ENCODE data around the gene CTTNBP2.

The CTTNBP2 gene

DNA sequence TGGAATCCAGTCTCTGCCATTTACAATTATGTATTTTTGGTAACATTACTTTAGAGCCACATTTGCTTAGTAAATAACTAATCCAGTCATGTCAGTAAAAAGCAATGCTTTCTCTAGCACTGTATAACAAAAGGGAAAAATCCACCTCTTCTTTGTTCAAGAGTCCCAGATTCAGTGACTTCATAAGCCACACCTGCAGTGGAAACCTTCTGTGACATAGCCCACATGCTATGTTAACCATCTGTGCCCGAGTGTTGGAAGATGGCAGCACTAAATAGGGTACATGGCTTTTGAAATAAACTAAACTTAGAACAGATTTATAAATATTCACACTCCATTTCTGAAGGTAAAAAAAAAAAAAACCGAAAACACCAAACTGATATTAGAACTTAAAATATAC lies 83.0 kb downstream of the CTTNBP2 start:
- DNase-seq (ENCODE audit: low read depth): no peak

DNA sequence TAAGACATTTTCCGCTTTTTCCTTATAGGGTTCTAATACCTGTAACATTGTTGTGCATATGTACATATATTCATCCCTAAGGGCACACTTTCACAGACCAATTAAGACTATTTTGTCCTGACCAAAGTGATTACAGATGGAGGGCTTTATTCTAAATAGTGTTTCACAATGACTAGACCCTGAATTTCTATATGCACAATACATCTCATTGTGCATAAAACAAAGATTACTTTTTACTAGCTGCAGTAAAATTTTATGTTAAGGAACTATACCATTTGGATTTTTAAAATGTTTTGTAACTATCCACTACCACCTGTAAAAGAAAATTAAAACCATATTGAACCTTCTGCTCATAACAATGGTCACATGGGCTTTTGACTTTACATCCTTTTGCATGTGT lies 87.8 kb downstream of the CTTNBP2 start:
- DNase-seq (ENCODE audit: low read depth): no peak

DNA sequence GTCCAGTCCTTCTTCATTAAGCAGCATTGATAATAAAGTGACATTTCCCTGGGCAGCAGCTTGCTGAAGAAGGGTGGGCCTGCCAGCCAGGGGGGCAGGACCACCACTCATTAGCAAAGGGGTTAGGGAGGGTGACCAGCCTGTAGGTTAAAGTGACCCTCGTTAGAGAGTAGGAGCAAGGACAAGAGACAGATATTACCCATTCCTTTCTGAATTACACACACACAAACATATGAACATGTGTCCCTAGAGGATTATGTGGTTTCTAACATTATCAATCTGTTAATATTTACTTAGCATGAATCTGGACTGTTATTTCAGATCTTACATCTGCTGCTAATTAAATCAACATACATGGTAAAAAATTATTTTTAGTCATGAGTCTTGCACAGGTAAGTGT lies 88.9 kb downstream of the CTTNBP2 start:
- DNase-seq (ENCODE audit: low read depth): no peak

DNA sequence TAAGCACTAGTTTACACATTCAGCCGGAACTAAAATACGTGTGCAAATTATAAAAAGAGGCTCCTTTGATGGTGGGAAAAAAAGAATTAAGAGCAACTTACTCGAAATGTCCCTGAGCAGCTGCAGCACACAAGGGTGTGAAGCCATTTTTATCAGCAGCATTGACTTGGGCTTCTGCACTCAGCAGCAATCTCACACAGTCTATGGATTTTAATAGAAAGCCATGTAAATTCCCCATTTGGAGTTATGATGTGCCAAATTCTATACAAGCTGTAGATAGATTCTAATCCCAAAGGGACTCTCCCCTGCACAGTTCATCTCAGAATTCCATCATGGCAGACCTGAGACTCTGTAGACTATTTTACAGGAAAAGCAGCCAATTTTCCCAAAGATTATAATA lies 90.5 kb downstream of the CTTNBP2 start:
- DNase-seq (ENCODE audit: low read depth): no peak

DNA sequence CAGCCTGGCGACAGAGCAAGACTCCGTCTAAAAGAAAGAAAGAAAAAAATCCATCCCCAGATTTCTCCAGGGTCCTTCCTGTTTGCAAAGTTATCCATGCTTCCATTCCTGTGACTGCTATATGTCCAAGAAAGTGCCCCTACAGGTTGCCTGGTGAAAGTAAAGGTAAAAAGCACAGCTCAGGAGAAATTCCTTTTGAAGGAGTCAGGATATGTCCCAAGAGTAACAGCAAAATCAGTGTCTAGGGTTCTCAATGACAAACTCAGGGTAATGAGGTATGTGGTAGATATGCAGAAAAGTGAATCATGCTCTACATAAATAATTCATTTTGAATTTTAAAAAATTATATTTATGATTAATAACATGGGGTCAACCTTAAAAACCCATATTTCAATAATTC lies 91.5 kb downstream of the CTTNBP2 start:
- no peak for DNase-seq (ENCODE audit: low read depth)

DNA sequence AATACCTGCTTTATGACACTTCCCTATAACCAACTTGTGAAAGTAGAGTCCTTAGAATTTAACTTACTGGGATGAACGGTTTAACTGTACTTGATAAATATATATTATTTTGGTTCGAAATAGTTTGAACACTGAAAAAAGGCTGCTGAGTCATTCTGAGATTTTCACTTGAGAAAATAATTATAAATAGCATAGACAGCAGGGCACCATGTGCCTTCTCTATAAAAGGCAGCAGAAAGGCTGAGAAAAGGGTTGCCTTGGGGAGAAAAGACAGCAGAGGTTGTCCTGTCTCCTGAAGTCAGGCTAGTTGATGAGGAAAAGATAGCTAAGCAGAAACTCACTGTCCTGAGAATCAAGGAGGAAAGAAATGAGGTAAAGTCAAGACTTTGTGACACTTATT lies 92.4 kb downstream of the CTTNBP2 start:
- no peak for DNase-seq (ENCODE audit: low read depth)

DNA sequence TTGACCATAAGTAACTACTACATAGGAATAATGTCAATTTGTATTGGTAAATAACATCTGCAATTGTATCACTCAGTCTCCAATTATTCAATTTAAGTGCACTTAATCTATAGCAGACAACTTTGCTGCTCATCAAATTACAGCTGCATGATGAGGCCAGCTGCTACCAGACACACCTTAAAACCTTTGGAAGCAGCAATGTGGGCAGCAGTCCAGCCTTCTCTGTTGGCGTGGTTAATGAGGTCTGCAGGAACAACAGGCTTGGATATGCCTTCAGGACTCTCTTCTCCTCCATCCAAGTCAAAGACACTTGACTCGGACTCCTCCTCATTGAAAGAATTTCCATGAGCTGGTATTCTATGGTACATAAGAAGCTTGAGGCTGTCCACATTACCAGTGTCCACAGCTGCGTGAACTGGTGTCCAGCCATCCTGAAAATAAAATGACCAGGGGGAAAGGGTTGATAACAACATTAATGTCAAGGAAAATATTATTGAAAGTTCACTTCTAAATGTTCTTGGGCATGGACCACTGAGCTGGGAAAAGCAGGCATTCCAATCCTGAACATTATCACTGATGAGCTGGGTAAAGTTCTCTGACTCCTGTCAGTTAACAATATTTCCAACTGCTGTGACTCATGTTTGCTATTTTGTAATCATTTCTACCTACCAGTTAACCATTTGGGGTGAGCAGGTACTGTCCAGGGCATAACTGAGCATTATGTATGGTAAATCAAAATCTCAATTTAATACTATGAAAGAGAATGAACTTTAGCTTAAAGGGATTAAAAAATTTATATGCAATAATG lies 95.7 kb downstream of the CTTNBP2 start:
- DNase-seq (ENCODE audit: low read depth): no peak

DNA sequence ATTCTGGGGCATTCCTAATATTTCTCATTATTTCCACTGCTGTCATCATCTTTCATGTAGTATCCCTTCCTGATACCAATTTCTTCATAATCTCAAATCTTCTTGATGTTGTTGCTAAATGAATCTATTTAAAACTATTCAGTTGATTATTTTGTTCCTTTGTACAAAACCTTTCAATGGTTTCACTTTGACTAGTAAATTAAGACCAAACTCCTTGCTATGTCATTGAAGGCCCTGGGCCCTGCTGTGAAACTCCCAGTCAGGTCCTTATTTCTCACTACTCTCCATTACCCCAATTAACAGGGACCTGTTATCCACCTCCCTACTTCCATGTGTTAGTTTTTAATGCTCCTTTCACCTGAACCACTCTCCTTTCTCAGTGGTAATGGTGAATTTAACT lies 97.0 kb downstream of the CTTNBP2 start:
- DNase-seq (ENCODE audit: low read depth): no peak

DNA sequence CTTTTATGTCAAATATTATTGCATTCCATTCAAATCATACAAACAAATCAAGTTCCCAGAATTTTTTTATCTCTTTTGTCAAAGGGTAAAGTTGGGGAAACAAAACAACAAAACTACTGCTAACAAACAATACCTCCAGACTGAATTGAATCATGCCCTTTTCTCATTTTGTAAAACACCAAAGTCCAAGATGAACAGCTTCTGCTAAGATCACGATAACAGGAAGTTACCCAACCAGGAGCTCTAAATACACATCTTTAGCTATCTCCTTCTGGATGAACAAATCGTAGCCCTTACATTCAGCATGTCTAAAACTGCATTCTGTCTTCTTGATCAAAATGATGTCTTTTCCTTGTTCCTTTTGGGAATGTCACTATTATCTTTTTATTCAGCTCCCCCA lies 97.4 kb downstream of the CTTNBP2 start:
- DNase-seq (ENCODE audit: low read depth): no peak

DNA sequence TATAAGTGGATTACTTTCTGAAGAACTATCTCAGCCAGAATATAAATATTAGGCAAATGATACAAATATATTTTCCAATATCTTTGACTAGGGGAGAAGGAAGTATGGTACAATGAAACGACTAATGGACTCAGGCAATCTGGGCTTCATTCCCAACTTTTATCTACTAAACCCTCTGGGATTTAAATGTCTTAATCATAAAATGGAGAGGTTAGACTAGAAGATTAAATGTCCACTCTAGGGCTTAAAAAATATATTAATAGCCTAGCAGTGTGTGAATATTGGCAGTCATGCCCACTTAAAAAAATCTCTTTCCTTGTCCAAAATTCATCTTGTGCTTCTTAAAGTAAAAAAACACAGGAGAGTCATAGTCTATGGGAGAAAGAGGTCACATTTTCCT lies 98.3 kb downstream of the CTTNBP2 start:
- no peak for DNase-seq (ENCODE audit: low read depth)

DNA sequence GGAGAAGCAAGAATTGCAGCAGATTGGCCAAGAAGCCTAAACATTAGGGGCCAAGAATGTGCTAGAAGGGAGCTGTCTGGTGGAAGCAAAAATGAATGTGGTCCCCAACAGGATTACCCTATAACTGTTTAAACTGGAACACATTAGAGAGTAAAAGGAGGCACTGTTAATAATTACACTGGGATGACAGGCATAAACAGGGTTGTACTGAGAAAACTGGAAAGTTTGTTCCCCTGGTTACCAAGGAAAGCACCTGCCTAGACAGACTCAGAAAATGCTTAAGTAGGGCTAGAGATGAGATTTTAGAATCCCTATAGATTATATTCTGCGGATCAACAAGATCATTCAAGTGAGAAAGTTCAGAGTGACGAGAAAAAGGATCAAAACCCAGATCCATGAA lies 100.8 kb downstream of the CTTNBP2 start:
- DNase-seq (ENCODE audit: low read depth): no peak

DNA sequence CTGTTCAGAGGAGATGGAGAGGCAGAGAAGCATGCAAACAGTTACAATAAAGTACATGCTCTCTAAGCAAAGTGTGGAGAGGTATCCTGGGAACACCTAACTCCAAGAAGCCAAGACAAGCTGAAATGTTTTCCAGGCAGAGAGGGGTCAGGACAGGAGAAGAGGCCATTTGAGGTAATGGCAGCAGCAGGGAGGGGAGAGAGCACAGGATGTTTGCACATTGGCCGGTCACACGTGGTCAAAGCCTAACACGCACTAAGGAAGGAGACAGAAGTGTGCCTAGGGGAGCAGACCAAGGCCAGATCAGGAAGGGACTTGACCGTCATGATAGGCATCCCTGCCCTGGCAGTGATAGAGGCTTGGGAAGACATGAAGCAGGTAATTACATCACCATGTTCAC lies 101.5 kb downstream of the CTTNBP2 start:
- DNase-seq (ENCODE audit: low read depth): no peak

DNA sequence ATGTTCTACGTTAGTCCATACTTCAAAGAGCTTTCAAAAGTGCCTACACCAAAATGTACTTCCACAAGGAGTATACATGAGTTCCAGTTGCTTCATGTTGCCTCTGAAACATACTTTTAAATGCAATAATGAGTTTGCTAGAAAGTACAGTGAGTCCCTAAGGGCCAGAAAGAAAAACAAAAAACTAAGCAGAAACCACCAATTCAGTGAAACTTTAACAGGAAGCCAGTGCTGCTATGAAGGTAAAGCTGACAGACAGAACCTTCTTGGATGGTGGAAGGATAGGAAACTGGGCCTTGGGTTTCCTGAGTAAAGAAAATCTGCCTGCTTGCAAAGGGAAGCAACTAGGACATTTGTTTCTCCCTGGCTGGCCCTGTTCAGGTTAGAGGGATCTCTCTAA lies 104.2 kb downstream of the CTTNBP2 start:
- DNase-seq (ENCODE audit: low read depth): no peak

DNA sequence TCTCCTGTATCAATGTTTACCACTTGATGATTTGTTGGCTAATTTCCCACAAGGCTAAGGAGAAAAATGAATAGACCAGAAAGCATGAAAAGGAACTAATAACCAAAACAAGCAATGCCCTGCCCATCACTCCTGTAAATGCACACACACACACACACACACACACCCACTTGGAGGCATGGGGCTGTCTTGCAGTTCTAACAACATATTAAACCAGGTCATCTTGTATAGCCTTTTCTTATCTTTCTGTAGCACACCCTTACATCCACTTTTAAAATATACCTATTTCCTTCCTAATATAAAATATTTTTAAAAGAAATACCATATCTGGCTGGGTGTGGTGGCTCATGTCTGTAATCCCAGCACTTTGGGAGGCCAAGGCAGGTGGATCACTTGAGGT lies 105.3 kb downstream of the CTTNBP2 start:
- DNase-seq (ENCODE audit: low read depth): no peak

DNA sequence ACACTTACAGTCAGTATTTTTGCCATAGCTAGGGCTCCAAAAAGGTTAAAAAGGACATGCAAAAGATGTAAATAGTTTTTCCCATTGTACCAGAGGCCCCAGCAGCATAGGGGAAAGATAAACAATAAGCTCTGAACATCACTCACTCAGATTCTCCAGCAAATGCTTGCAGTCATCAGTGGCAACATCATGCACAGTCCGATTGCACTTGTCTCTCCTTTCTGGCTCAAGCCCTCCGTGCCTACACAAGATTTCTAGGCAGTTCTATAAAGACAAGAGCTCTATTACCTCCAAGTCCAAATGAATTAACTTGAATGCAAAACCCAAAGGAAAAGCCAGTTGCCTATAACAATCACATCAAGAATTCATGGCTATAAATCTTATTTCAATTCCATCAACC lies 106.3 kb downstream of the CTTNBP2 start:
- DNase-seq (ENCODE audit: low read depth): no peak

DNA sequence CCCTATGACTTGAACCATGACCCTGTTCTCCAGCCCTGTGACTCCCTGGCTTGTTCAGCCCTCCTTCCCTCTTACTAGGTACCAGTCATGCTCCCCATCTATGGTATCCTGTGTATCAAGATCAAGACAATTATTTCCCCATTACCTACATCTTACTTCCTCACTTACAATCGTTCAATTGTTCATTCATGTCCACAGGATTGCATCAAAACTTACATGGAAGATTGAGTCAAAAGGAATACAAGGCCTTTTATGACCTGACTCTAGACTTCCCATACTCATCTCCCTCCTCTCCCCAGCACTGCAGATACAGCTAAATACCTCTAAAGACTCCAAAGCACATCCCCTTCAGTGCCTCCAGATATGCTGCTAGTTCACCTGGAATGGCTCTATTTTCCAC lies 109.2 kb downstream of the CTTNBP2 start:
- DNase-seq (ENCODE audit: low read depth): no peak

DNA sequence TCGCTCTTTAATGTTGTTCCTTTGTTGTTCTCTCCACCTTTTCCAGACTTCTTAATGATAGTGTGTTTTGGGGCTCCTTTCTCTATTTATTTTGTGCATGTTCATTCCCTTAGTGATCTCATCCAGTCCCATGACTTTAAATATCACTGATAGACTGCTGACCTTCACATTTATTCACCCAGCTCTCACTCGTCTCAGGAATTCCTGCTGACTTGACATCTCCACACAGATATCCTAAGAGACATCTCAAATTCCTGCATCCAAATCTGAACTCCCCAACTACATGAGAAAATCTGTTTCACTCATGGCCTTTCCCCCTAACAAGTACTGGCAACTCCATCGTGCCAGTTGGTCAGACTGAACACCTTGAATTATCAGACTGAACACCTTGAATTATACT lies 111.2 kb downstream of the CTTNBP2 start:
- DNase-seq (ENCODE audit: low read depth): no peak

DNA sequence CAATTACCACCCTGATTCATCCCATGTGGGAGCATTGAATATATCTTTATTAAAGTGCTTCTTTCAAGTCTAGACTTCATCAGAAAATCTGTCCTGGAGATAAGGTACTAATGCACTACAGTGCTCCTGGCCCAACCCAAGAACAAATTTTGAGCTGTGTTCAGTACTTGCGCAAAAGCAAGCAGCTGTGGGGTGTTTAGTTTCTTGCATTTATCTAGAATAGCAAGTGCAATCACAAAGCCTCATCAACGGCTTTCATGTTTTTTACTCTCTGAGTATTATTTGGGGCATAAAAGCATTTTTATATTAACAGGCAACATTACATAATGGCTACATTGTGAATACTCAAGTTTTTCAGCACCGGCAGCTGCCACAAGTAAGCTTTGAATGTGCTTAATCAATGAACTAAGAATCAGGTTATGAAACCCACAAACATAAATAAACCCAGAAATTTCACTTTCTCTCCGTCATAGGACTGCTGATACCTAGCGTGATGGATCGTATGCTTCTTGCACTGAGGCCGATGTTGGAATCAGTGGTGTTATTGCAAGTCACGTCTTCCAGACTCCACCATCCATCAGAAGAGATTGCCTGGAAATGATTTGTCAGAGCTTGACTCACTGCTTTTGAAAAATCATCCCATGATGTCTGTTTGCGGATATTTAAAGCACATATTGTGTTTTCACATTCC lies 113.1 kb downstream of the CTTNBP2 start:
- no peak for DNase-seq (ENCODE audit: low read depth)

DNA sequence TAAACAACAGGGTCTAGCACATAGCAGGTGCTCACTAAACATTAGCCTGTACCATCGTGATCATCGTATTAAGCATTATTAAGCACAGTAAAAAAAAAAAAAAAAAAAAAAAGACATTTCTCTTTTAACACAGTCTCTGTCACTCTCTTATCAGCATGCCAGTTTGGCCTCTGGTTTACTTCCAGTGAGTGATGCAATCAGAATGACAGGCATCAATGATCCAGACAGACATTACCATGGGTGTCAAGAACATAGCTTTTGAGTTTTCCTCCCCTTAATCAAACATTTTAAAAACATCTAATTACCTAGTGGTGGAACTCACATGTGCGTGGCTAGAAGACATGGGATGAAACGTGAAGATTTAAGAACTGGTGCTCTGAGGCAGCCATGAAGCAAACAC lies 115.8 kb downstream of the CTTNBP2 start:
- DNase-seq (ENCODE audit: low read depth): no peak

DNA sequence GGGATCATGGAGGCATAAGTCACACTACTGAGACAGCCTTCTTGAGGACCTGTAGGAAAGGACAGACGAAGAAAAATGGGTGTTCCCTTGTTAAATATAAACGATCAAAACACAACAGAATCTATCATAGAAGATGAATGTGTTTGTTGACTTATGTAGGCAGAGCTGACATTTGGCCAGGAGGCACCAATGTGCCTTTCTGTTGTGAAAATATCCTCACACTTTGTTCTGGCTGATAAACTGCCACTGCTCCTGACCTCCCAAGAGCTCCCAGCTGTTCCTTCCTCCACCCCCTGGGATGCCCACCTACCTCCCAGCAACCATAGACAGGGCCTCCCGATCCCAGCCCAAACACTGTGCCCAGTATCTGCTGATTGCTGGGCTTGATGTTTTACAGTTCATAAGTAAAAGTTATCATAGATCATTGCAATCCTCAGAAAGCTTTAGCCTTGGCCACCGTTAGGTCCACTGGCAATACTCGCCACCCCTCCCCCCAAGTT lies 116.6 kb downstream of the CTTNBP2 start:
- DNase-seq (ENCODE audit: low read depth): no peak

DNA sequence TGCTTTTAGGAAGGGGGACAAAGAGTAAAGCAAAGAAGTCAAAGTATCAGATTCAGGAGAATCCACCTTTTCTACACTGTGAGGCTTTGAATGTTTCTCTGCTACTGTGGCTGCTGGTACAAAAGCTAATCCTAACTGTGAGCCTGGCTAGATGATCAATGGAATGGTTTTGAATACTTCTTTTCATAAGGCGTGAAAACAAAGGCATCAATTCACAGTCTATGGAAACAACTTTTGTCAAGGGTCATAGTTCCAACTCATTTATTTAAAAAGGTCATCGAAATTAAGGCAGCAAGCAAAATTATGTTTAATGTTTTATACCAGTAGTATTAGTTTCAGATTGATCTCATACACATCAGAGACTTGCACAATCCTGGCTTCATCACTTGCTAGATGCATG lies 118.1 kb downstream of the CTTNBP2 start:
- DNase-seq (ENCODE audit: low read depth): no peak

DNA sequence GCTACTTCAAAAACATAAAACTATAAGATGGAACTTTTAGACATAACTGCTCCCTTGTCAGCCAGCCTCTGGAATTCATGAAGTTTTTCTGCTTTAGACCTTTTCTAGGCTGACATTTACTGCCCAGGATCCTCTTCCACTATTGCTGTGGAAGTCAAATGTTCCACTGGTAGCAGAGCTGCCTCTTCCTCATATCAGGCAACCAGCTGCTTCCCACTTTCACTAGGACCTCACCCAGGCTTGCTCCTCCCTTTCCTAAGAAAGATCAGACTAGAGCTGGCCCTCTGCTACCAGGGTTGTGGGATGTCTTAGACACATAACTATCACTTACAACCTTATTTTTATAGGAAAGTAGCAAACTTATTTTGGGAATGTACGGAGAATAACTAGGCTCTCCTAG lies 121.5 kb downstream of the CTTNBP2 start:
- no peak for DNase-seq (ENCODE audit: low read depth)

Measured in stimulated activated CD8-positive, alpha-beta memory T cell treated with anti-CD3 and anti-CD28 coated beads, Interleukin-15, amount 100 ng/mL, for 24 hours (primary cell).